Cerebellar cortex (tissue), 1 donor: ENCODE data around the gene TREML1.
"Not testable (repeated sequence)": the region's sequence is repeated elsewhere in the genome, so short reads cannot be mapped to it uniquely, and the experiment has no call there.

ENCODE experiments used
- DNase-seq: peaks from one replicate; pipeline ENCODE4 v3.0.0-alpha.2; 2015; ENCODE audit warnings: low spot score

Gene TREML1

DNA sequence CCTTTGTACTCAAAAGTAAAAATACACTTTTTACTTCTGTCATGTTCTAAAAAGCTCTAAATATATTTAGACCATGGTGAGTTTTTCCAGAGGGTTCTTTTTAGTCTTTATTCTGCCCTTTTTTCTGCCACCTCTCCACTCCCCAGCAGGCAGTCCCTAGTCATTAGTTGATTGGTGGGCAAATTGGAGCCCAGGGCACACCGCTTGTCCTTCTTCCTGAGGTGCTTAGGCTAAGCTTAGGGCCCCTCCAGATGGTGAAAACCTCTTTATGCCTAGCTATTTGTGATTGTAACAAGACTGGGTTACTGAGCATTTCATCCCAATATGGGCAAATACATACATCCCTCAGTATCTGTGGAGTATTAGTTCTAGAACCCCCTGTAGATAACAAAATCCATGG is 6.2 kb downstream of the TREML1 start:
- no peak for DNase-seq

DNA sequence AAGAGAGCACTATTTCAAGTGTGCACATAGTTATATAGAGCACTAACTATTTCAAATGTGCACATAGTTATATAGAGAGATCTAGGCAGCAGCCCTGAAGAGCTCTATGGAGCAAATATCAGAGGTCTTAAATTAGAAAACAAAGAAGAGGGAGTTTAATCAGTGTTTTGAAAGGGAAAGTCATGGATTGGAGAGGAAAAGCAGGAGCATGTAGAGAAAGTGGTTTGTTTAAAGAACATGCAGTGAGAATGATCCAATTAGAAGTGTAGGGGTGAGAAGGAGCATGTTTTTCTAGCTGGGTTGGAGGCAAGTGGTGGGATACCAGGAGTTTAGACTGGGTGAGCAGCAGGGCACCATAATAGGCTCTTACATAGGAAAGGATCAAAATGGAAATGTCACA is 17.2 kb downstream of the TREML1 start:
- no peak for DNase-seq

DNA sequence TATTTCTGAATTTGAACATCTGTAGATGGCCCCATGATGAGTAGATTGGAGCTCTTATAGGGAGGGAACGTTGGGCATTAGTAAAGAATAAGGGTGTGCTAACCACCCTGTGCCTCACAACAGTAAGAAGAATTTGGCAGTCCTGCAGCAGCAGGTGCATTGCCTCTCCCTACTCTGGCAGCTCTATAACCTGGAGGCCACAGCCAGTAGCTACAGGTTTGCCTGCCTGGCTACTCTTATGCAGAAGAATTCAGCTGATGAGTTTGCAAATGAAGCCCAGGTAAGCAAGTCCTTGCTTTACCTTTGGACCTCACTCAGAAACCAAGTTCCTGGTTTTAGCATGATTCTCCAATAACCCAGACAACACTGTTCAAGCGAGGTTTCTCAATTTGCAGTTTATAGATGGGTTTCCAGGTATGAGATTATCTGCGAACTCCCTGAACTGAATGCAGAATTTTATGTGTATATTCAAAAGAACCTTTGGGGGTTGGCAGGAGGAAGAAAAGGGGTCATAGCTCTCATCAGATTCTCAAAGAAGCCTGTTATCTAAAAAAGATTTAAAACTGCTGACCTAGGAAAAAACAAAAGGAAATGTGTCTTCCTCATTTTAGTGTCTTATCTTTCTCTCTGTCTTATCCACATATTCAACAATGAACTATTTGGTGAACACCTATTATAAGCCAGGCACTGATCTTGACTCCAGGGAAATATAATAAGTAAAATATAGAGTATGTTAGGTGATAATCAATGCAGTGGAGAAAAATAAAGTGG is 18.9 kb downstream of the TREML1 start:
- DNase-seq: no peak

DNA sequence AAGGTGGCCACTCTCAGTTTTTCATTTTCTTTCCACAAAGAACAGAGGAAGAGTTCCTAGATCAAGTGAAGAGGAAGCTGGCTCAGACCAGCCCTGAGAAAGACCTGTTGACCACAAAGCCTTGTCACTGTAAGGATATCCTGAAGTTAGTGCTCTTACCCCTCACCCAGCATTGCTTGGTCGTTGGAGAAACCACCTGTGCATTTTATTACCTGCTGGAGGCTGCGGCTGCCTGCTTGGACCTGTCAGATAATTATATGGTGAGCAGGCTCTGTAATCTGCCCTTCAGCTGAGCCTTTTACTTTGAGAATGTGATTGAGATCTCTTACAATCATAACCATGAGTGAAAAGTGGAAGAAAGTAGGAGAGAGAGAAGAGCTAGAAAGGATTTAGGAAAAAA is 21.9 kb downstream of the TREML1 start:
- DNase-seq: no peak

DNA sequence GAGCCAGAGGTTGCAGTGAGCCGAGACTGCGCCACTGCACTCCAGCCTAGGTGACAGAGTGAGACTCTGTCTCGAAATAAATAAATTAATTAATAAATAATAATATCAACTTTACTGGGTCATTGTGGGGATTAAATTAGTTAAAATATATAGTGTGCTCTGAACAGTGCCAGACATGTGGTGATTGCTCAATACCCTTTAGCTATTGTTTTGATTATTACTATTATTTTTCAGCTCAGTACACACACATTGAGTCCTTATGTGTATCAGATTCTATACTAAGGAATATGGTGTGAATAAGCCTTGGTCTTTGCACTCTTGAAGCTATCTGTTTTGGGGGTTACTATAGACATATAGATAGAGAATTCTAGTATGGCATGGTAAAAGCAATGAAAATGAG is 28.9 kb downstream of the TREML1 start:
- no peak for DNase-seq

DNA sequence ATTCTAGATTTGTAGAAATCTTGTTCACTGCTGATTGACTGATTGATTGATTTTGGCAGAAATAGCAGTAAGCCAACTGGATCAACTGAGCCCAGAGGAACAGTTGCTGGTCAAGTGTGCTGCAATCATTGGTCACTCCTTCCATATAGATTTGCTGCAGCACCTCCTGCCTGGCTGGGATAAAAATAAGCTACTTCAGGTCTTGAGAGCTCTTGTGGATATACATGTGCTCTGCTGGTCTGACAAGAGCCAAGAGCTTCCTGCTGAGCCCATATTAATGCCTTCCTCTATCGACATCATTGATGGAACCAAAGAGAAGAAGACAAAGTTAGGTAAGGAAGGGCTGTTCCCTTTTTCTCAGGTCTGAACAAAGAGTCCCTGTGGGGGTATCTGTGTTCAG is 31.2 kb downstream of the TREML1 start:
- DNase-seq: no peak

DNA sequence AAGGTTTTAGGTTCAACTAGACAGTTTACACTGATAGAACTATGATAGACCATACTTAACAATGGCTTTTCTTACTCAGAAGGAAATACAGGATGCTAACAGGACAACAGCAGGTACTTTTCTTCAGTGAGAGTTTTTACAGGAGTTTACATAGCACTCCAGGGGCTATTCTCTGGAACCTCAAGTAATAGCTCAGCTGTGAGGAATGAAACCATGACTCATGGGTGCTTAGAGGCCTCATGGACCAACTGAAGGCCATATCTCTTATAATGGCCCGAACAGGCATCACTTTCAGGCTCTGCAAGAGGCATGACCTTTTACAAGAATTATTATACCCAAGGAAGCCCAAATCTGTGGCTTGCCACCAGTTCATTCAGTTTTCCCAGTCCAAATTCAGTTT is 31.8 kb downstream of the TREML1 start:
- DNase-seq: no peak

DNA sequence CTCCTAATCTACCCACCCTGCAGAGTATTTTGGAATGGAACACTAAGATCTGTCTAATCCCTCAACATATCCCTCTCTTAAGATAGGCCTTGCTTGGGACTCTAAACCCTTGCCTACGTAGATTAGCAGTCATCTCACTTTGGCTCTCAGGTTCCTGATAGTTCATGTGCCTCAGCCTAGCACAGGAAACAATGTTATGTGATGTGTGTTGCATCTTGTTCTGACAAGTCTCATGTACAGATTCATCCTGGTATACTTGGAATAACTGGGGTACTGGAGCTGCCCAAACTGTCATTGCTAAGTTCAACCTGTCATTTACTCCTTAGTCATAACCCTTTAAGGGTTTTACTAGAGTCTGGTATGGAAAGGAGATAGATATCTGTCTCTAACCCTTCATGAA is 34.1 kb downstream of the TREML1 start:
- no peak for DNase-seq

DNA sequence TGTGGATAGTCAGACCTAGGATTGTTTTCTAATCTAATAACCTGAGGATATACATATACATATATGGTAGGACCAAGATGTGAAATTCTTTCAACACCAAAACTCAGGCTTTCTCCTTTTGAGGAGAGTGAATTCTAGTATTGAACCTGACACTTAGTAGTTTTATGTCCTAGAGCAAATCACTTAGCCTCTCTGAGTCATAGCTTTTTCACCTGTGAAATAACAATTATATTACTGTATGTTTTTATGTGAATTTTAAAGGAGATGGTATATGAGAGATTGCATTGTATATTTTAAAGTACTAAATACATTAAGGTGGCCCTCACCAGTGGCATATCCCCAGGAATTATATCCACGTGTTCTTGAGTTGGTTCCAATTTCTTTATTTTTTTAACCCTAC is 34.6 kb downstream of the TREML1 start:
- no peak for DNase-seq

DNA sequence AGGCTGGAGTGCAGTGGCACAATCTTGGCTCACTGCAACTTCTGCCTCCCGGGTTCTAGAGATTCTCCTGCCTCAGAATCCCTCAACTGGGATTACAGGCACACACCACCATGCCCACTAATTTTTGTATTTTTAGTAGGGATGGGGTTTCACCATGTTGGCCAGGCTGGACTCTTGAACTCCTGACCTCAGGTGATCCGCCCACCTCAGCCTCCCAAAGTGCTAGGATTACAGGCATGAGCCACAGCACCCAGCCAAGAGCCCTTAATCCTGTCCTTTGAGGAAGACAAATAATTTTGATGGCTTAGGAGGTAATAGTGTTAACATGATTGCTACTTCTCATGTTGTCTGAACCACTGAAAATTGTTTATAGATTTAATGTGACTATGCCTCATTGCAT is 39.1 kb downstream of the TREML1 start:
- DNase-seq: not testable (repeated sequence)

DNA sequence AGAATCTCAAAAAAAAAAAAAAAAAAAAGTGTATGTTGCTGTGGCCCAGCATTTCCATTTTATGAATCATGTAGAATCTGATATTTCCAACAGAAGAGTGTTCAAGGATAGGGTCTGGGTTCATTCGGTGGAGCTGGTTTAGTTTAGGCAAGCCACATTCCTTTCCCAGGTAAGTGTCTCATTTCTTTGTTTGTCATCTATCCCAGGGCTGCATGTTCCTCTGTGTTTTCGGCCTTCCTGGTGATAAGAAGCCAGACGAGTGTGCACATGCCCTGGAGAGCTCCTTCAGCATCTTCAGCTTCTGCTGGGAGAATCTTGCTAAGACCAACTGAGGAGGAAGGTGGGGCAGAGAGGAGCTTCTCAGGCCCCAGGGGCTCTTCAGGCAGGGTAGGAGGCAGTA is 43.1 kb downstream of the TREML1 start:
- no peak for DNase-seq

DNA sequence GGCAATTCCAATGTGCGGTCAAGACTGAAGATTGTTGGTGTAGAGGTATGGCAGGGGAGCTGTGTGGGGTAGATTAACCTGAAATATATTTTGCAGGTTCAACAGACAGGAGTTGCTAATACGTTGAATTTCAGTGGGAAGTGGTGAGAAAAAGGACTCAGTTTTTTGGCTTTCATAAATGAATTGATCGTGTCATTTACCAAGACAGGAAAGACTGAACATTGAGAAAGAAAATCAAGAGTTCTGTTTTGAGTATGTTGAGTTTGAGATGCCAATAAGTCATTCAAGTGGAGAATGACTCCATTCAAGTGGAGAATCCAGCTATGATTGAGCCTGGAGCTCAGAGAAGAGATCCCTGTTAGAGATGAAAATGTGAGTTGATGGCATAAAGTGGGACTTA is 50.3 kb downstream of the TREML1 start:
- DNase-seq: no peak

DNA sequence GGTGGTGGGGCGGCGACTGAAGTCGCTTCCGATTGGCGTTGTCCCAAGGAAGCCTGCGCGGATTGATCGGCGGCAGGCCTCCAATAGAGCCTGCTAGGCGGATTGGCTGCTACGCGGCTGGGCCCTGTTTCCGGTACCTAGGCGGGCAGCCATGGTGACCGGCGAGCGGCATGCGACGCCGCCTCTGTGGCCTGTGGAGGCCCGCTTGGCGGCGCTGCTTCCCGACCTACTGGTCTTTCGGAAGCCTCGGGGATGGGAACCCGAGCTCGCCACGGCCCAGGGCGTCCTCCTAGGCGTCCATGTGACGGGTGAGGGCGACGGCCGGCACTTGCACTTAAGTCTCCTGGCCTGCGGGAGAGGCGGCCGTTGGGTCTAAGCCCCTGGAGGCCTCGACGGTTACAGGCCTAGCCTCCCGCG is 53.3 kb downstream of the TREML1 start:
- no peak for DNase-seq
